ENCODE results near the gene LCNL1.

Gene LCNL1

DNA sequence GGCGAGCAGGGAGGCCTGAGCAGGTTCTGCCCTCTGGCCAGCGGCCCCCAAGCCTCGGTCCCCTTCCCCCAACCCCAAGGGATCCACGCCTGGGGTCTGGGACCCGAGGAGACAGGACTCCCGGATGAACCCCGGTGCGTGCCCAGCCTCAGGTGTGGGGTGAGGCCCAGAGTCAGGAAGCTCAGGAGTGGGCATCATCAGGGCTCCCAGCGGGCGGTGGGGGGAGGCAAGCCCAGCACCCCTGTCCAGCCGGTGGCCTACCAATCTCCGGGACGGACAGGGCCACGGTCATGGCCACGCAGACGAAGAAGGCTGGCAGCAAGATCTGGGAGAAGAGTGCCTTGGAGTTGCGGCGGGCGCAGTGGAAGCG, 30.8 kb downstream of the LCNL1 start:
- no peak for DNase-seq

DNA sequence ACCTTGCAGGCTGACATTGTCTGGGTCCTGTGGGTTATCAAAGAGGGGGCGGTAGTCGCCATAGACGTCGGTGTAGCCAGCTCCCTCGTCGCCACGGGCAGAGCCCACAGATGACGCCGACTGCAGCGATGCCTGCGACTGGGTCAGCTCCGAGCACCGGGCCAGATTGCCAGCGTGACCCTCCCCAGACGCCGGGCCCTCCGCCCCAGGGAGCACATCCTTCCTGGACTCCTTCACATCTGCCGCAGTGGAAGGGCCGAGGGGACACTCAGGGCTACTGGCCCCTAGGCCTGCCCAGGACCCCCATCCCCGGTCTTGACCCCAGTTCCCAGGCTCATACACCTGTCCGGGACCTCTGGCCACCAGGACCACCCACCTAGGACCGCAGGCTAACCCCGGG, 31.4 kb downstream of the LCNL1 start:
- no peak for DNase-seq

DNA sequence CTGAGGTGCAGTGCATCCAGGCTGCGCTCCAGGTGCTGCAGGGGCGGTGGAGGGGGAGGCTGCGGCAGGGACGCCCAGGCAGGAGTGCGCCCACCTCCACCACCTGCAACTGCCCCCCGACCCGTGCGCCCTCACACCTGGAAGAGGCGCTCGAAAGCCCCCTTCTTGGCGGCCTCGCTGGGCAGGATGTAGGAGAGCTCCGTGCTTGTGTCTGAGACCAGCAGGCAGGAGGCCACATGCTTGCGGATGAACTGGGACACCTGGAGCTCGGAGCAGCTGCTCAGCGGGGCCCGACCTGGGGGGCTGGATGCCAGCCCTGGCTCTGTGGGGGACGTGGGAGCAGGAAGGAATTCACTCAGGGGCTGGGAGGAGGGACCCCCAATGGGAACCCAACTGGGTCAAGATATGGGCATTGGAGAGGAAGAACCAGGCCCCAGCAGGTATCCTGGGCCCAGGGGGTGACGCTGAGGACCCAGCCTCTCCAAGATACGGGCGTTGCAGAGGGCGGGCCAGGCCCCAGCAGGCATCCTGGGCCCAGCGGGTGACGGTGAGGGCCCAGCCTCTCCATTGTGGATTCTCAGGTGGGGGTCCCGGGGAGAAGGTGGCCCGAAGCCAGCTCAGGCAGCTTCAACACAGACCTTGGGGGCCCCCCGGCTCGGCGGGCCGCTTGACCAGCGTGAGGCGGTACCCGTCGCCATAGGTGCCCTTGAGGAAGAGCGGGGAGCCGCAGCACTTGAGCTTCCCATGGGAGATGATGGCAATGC, 32.2 kb downstream of the LCNL1 start:
- DNase-seq: no peak

DNA sequence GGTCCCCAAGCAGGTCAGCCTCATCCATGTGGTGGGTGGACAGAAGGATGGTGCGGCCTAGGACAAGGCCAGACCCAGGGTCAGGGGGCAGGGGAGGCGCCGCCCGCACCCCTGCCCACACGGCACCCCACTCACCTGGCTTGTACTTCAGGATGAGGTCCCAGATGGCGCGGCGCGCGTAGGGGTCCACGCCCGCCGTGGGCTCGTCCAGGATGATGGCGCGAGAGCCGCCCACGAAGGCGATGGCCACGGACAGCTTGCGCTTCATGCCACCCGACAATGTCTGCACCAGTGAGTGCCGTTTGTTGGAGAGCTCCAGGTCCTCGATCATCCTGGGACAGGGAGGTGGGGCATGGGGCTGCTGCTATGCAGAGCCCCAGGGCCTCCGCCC, 32.7 kb downstream of the LCNL1 start:
- DNase-seq: no peak

DNA sequence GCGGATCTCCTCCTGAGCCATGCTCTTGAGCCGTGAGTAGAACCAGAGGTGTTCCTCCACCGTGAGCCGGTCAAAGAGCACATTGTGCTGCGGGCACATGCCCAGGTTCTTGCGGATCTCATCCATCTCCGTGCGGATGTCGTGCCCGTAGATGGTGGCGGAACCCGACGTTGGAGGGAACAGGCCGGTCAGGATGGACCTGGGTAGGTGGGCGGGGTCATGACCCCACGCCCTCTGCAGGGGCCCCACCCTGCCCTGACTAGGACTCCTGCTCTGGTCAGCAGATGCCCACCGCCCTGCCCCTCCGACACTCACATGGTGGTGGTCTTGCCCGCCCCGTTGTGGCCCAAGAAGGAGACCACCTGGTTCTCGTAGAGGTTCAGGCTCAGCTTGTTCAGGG, 33.2 kb downstream of the LCNL1 start:
- no peak for DNase-seq

DNA sequence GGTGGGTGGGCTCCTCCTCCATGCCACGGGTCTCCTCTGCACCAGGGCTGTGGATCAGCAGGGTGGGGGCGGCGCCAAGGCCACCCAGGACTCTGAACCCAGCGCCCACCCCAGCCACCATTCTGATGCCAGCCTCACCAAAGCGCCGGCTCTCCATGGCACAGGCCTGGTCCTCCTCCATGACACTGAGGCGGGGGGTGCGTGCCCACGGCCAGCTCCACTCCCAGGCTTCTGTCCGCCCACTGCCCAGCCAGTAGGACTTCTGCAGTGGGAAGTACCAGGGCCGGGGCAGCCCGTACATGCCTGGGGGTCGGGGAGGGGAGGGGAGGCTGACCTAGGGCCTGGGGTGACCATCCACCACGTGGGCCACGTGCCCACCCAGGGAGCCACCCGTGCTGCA, 33.6 kb downstream of the LCNL1 start:
- DNase-seq: no peak

DNA sequence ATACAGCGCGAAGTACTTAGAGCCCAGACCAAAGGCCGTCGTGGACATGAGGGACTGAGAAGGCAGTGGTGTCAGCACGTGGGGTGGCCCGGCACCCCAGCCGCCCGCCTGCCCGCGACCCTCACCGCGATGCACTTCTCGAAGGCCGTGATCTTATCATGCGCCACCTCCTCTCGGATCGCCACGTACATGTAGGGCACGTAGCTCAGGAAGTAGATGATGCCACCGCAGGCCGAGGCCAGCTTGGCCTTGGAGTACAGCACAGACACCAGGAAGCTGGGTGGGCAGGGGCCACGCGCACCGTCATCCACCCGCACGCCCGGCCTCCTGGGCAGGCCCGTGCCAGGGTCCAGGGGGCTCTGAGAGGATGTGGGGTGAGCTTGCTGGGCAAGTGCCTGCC, 34.3 kb downstream of the LCNL1 start:
- DNase-seq: no peak

DNA sequence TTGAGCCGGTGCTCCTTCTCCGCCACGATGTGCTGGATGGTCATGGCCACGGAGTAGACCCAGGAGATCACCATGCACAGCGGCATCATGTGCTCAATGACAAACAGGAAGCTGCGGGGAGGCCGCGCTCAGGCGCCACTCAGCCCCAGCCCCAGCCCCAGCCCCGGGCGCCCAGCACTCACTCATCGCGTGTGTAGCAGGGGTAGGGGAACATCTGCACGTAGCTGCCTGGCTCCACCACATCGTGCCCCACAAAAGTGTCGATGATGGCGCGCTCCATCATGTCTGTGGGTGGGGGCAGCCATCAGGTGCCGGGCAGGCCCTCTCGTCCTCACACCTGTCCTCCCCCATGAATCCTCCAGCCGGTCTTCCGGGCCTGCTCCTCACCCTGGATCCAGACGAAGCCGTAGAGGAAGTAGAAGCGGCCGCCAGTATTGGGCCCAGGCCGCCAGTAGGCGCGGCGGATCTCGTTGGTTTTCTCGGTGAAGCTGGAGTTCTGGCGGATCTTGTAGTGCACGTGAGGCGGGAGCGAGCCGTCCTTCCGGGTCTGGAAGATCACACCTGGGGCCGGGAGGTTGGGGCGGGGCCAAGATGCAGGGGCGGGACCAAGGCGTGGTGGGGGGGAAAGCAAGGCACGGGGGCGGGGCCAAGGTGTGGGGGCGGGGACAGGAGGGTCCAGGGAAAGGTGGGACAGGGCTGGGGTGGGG, 35.2 kb downstream of the LCNL1 start:
- DNase-seq: no peak

DNA sequence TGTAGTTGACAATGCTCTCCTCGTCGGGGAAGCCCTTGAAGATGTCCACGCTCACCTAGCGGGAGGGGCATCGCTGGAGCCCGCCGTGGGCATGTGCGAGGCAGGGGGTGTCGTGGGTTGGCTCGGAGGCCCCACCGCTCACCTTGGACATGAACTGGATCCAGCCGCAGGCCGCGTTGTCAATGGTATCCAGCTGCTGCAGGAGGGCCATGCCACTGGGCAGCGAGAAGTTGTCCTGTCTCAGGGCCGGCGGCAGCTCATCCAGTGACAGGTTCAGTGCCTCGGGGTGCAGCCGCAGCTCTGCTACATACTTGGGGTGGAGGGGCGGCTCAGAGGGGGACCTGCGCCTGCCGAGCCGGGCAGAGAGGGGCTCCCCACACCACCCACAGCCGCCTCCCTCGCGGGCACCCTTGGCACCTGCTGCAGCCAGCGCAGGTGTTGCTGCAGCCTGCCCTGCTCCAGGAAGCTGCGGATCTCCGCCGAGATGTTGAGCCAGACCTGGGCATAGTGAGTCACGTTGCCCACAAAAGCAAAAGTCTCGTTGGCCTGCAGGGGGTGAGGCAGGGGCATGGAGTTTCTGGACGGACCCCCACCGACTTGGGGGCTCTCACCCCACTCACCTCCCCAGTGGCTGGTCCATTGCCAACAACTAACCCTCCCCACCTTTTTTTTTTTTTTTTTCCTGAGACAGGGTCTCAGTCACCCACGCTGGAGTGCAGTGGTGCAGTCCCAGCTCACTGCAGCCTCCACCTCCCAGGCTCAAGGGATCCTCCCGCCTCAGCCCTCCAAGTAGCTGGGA, 36.2 kb downstream of the LCNL1 start:
- DNase-seq: no peak

DNA sequence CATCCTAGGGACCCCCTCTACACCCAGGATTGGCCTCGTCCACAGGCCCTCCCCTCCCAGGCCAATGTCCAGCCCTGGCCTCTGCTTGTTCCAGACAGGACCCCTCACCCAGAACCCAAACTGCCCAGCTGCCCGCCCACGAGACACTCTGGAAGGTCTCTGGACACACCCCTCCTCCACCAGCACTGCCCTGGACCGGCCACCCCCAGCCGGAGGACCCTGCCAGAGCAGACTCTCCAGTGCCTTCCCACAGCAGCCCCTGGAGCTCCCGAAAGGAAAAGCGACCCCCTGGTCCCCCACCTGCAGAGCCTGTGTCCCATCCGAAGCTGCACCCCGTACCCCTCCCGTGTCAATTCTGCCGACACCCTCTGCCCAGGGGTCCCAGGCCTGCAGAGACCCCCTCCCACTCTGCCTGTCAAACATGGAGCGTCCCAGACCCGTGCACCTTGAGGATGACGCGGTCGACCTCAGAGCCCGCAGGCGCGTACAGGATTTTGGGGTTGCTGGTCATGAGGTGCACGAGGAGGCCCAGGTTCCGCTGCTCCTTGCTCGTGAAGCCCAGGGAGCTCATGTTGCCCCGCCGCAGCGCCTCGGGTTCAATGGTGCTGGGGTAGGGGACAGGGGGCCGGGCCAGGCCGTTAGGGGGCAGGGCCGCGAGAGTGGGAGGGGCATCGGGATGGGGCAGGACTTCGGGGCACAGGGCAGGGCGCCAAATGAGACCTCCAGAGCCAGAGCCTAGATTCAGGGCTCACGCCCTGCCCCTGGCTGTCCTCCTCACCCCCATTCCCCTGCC, 37.3 kb downstream of the LCNL1 start:
- DNase-seq: no peak

DNA sequence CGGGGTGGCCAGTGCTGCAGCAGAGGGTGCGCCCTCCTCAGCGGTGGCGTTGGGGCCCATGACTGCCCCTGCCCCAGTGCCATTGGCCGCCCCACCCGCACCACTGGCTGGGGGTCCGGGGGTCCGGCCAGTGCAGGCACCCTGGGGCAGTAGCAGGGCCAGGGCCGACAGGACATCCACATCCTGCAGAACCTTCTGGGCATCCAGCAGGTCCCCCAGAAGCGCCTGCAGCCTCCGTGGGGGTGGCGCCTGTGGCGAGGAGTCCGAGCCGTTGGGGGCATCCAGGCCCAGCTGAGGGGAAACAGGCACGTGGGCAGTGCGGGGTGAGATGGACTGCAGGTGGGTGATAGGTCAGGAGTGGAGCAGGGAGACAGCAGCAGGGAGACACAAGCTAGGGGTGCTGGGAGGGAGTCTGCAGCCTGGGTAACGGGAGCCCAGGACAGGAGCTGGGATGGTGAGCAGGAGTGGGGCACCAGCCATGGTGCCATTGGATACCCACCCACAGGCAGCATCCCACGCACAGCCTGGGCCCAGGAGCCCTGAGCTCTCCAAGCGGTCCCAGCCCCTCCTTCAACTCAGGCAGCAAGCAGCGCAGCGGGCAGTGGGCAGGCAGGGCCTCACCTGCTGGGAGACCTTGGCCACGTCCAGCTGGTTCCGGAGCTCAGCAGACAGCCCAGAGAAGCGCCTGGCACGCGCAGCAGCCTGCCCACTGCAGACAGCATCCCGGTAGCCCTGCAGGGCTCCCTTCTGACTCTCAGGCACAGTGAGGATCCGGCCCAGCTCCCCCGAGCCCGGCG, 38.2 kb downstream of the LCNL1 start:
- DNase-seq: no peak

DNA sequence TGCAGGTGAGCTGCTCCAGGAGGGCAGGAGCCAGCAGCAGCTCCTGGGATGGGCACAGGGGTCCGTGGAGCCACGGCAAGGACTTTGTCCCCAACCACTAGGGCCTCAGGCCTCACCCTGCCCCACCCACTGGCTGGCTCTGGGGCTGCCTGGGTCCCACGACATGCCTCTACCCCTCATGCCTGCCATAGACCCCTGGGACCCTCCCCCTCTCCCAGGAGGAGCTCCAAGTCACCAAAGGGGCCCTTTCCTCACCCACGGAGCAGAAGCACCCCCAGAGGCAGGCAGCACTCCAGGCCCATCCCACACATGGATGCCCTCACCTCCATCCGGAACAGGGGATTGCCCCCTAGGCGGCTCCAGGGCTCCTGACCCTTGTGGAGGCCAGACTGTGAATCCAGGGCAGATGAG, 38.8 kb downstream of the LCNL1 start:
- no peak for DNase-seq

DNA sequence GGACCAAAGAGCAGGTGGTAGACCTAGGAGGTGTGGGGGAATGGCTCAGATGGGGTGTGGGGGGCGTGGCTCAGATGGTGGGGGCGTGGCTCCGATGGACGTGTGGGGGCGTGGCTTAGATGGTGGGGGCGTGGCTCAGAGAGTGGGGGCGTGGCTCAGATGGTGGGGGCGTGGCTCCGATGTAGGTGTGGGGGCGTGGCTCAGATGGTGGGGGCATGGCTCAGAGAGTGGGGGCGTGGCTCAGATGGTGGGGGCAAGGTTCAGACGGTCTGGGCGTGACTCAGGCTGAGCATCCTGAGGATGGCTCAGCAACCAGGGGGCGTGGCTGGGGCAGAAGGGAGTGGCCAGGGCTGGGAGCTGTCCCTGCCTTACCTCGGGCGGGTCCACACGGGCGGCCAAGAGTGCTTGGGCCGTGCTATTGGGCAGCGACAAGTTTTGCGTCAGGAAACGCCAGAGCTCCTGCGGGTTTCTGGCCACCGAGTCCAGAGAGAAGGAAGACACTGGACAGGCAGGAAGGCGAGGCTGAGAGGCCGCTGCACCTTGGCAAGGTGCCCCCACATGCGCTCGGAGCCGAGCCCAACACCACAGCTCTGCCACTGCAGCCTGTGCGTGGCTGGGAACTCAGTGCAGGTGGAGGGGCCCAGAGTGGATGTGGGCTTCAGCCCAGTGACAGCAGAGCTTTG, 39.3 kb downstream of the LCNL1 start:
- no peak for DNase-seq

DNA sequence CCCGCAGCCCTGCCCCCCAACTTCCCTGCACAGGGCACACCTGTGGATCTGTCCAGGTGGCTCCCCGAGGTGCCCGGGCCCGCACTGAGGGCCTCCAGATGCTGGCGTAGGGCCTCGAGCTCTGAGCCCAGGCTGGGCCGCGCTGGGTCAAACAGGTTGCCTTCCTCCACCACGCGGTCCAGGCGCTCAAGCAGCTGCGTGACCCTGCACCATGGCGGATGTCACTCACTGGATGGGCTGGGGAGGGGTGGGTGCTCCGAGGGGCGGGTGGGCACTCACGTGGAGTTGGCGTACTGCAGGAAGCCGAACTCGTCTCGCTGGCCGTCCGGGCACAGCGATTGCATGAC, 39.8 kb downstream of the LCNL1 start:
- no peak for DNase-seq

DNA sequence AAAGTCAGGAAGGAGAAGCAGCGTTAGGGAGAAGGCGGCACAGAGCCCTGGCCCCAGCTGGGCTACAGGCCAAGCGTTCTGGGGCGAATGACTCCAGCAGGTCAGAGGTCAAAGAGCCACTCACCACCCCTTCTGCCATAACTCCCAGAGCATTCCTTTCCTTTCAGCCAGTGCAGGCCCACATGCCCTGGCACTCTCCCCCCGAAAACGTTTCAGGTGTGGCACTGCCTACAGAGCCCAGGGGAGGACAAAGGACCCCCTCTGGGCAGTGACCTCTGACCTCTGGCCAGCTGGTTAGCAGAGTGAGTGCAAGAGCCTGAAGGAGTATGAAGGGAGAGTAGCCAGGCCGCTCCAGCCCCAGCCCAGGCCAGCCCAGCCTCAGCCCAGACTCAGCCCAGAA, 40.4 kb downstream of the LCNL1 start:
- DNase-seq: no peak

DNA sequence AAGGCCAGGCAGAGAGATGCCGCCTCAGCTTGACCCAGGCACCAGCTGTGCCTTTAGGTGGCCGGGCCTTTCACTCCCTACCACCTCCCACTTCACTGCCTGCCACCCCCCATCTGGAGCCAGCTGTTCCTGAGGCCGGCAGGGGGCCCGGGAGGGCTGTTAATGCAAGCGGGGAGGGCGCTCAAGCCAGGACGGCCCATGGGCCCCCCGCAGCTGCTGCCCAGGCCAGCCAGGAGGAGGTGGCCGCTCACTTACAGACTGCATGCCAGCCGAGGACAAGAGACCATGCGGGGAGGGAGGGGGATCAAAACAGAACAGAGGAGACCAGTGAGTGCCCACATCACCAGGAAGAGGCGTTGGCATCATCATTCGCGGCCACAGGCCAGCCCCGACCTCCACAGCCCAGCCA, 40.8 kb downstream of the LCNL1 start:
- no peak for DNase-seq

DNA sequence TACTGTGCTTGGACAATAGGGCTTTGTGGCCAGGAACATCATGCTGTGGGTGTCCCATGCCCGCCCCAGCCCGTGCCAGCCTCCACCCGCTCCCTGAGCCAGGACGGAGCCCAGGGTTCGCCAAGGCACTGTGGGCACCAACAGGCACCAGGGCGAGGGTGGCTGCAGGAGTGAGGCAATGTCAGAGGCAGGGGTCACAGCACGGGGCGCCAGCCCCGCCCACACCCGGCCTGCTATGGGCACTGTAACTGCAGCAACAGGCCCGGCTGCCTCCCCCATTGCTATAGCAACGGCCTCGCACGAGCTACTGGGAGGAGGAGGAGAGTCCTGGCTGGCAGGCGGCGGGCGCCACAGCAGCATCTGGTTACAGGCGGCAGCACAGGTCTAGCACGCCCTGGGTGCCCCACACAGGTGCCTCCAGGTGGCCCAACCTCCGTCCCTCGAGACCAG, 42.7 kb downstream of the LCNL1 start:
- no peak for DNase-seq

DNA sequence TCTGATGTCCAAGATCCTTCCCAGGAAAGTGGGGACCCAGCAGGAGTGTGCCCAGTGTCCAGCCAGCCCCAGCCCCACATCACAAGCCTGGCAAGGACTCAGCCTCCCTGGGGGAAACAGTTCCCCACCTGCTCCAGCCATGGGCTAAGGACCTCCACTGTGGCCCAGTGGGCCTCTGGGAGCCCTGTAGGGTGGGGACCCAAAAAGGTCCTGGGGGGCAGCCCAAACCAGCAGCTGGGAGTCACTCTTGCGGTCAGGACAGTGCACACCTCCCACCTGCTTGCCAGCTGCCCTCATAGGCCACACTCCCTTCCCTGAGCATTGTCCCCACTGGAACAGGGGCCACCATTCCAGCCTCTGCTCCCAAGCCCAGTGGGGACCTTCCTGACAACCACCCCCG, 43.6 kb downstream of the LCNL1 start:
- no peak for DNase-seq

DNA sequence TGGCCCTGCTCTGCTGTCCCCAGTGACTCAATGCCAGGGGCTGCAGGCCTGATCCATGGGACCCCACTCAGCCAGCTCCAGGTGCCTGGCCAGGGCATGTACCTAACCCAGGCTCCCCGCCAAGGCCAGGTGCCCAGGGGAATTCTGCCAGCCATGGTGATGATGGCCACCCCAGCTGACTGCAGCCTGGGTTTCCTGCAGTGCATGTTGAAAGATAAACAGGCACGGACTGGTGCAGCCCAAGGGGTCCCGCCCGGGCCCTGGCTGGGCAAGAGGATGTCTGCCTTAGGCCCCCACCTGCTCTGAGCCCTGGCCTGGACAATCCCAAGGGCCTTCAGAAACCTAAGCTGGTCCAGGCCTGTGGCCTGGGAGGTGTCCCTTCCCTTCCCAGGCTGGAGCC, 44.0 kb downstream of the LCNL1 start:
- DNase-seq: no peak

DNA sequence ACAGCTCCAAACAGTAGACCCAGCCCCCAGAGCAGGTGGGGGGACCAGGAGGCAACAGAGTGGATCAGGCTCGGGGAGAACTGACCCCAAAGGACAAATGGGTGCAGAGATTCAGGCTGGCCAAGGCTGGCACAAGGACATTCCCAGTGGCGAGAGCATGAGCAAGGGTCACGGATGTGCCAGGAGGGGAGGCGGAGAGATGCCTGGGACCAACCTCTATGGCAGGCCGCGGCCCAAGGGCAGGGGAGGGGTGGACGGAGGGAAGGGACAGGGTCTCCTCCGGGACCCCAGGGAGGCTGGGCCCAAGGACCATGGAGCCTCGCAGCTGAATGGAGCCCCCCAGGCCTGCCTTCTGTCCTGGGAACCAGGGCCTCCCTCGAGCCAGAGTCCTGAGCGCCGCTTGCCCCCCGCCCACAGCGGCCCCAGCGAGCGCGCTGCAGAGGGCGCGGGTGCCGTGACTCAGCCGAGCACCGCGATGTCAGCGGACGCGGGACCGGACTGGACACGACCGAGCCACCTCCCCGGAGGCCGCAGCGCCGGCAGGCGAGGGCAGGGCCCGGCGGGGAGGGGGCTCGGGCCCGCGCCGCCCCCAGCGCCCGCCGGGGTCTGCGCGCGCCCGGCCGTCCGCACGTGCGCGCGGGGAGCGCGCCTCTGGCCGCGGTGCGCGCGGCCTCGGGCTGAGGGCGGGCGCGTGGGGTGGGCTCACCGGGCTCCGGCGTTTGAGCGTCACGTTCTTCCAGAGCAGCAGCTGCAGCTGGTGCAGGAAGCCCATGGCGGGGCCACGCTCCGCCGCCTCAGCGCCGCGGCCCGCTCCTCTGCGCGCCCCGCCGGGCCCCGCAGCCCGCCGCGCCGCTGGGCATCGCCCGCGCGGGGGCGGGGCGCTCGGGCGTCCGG, 44.8 kb downstream of the LCNL1 start, which contains the start of gene ABCA2:
ABCA2 (minus strand) TSS at position 869 of the 894 bp plus-strand sequence; CDS start at position 772, 97 bp downstream.
- DNase-seq: no peak
